HepG2 (cell line): ENCODE measurements around the gene BTG4. TPM values are rescaled to one million over a fixed set of nuclear protein-coding genes. Genes with fewer than 3 reads are reported as not detected.

Experiments
- ATAC-seq: fragments of 200-7000 bp; cut with Tn5 transposase; 3 replicates; pipeline ENCODE4 v1.9.1; 2020; ENCODE audit warnings: mild to moderate bottlenecking, moderate library complexity
- BruUV-seq: library from RNA; stranded (reverse); fragments of 400-500 nt; replicated peaks from 2 replicates; lab custom pipeline; 2021; lab: Mats Ljungman, UMichigan
- CTCF ChIA-PET: fragments of 300-600 bp; formaldehyde crosslinking; extraction: SDS; loops from one replicate; lab custom pipeline; 2021; ENCODE audit warnings: low total read pairs, inconsistent platforms, low intra/inter-chr PET ratio; lab: Yijun Ruan, JAX
- POLR2A ChIA-PET: fragments of 350-600 bp; sonication (Branson Sonifier 250); formaldehyde crosslinking; loops from one replicate; lab custom pipeline; 2020; ENCODE audit warnings: antibody characterized with exemption, inconsistent platforms; lab: Yijun Ruan, JAX
- DNase-seq: peaks from one replicate; pipeline ENCODE4 v3.0.0-alpha.2; 2015; ENCODE audit warnings: low spot score
- FAIRE-seq: peaks from 3 replicates; lab custom pipeline; 2011; peaks lifted over from hg19 to GRCh38; lab: Jason Lieb, UNC
- H2AFZ ChIP-seq: one replicate; pipeline ENCODE4 v1.6.1; 2011; ENCODE audit warnings: low read length, inconsistent platforms
- H3K27ac ChIP-seq: fragments of 300-600 bp; 3 replicates; pipeline ENCODE4 v1.8.0; 2011; ENCODE audit warnings: mixed run types, mild to moderate bottlenecking, mixed read lengths, low read length, inconsistent platforms; ENCODE audit not compliant: insufficient read depth; ENCODE audit errors: extremely low read length
- H3K27me3 ChIP-seq, 2 experiments: fragments of 200-600 bp in 1 of 2; 2 replicates in 1 of 2; 3 replicates in 1 of 2; pipeline versions ENCODE4 v1.6.0 to v1.8.0; 2011; ENCODE audit warnings: low read length in 2 of 2, mild to moderate bottlenecking in 2 of 2, moderate library complexity in 2 of 2, inconsistent platforms in 1 of 2; ENCODE audit not compliant: insufficient read depth in 2 of 2, control insufficient read depth in 1 of 2
- H3K36me3 ChIP-seq, 2 experiments: fragments of 200-600 bp in 1 of 2; replicated peaks in 1 of 2; 2 replicates in 1 of 2; 3 replicates in 1 of 2; pipeline versions ENCODE4 v1.5.1 to v1.8.0; 2011; ENCODE audit warnings: low read length in 2 of 2, inconsistent platforms in 1 of 2; ENCODE audit not compliant: insufficient read depth in 2 of 2, control insufficient read depth in 1 of 2
- H3K4me1 ChIP-seq: 2 replicates; pipeline ENCODE4 v1.5.1; 2012; ENCODE audit warnings: low read length, inconsistent platforms; ENCODE audit not compliant: insufficient read depth
- H3K4me2 ChIP-seq: 2 replicates; pipeline ENCODE4 v1.6.0; 2011; ENCODE audit warnings: low read depth, low read length, inconsistent platforms
- H3K4me3 ChIP-seq, 3 experiments: fragments of 200-600 bp in 1 of 3; sonication (generic), shearing (Covaris generic) in 1 of 3; replicated peaks in 1 of 3; 2 replicates each; pipeline ENCODE4 v1.5.1; 2011 to 2016; ENCODE audit warnings: low read length in 3 of 3, inconsistent platforms in 2 of 3, low read depth in 2 of 3, mild to moderate bottlenecking in 2 of 3, control low read depth in 1 of 3, mixed read lengths in 1 of 3; ENCODE audit not compliant: insufficient read depth in 1 of 3
- H3K79me2 ChIP-seq: one replicate; pipeline ENCODE4 v1.6.1; 2011; ENCODE audit warnings: low read length, inconsistent platforms; ENCODE audit not compliant: insufficient read depth
- H3K9ac ChIP-seq: 2 replicates; pipeline ENCODE4 v1.6.0; 2011; ENCODE audit warnings: mild to moderate bottlenecking, low read depth, low read length, inconsistent platforms; ENCODE audit not compliant: insufficient read depth
- H3K9me3 ChIP-seq: 2 replicates; pipeline ENCODE4 v1.5.1; 2012; ENCODE audit warnings: mild to moderate bottlenecking, low read length
- H4K20me1 ChIP-seq: 2 replicates; pipeline ENCODE4 v1.6.0; 2011; ENCODE audit warnings: inconsistent platforms, mild to moderate bottlenecking, low read length, moderate library complexity; ENCODE audit not compliant: insufficient read depth
- HNRNPL ChIP-seq: fragments of 200-400 bp; formaldehyde crosslinking; IDR thresholded peaks from 2 replicates; pipeline ENCODE4 v1.6.1; 2017; ENCODE audit warnings: mild to moderate bottlenecking, low read depth, low read length
- RELA ChIP-seq: sonication (generic); formaldehyde crosslinking; IDR thresholded peaks from 2 replicates; pipeline ENCODE4 v1.4.0; 2020; ENCODE audit warnings: missing genetic modification reagents
- YEATS4 ChIP-seq: sonication (generic); formaldehyde crosslinking; IDR thresholded peaks from 2 replicates; pipeline ENCODE4 v1.4.0; 2020; ENCODE audit warnings: missing genetic modification reagents, borderline replicate concordance
- ZNF777 ChIP-seq: sonication (generic); formaldehyde crosslinking; IDR thresholded peaks from 2 replicates; pipeline ENCODE4 v1.4.0; 2020; ENCODE audit warnings: missing genetic modification reagents
- WGBS: methylation state at CpG from one replicate; pipeline ENCODE4 v1.1.6; 2017; ENCODE audit warnings: low lambda C conversion rate; 5-methylcytosine and 5-hydroxymethylcytosine counted together
- in situ Hi-C: cut with HindIII; loops from 2 replicates; pipeline ENCODE4 v1.10.0; 2017; ENCODE audit warnings: low pct_unique_long_range_greater_than_20kb; ENCODE audit not compliant: extremely low pct_ligation_motif_present
- intact Hi-C: fragments of 100-400 bp; cut with micrococcal nuclease; formaldehyde crosslinking; loops from one replicate; pipeline ENCODE4 v1.10.0; 2022; ENCODE audit not compliant: unreplicated experiment
- polyA plus RNA-seq, 8 experiments: library from polyadenylated mRNA; depleted of rRNA in 3 of 8; stranded (reverse) in 7 of 8; unstranded in 1 of 8; fragments of >200 nt; fragmentation: Illumina TruSeq in 4 of 8; extraction: Trizol in 4 of 8; gene quantifications; 2 replicates each; pipeline versions ENCODE4 v1.2.1 to v1.2.3, GENCODE V29; 2011 to 2016; ENCODE audit warnings: low read depth in 4 of 8, missing spikeins in 1 of 8, mixed read lengths in 1 of 8; ENCODE audit not compliant: insufficient read depth in 1 of 8
- total RNA-seq, 5 experiments: library from RNA; depleted of rRNA; stranded (reverse); fragments of >200 nt; fragmentation: Illumina TruSeq; extraction: Trizol; gene quantifications; 2 replicates each; pipeline ENCODE4 v1.2.3, GENCODE V29; 2016; ENCODE audit warnings: low read depth in 1 of 5
- TF ChIP-seq, protein P1 (sequence below): sonication (generic); formaldehyde crosslinking; IDR thresholded peaks from 2 replicates; pipeline ENCODE4 v1.4.0; 2020; ENCODE audit warnings: low read depth, mild to moderate bottlenecking, missing genetic modification reagents
- TF ChIP-seq, protein P2 (sequence below): sonication (generic); formaldehyde crosslinking; conservative IDR thresholded peaks from 2 replicates; pipeline ENCODE4 v1.4.0; 2020; ENCODE audit warnings: missing genetic modification reagents

Gene BTG4
- total and polyA plus RNA-seq, 2 of the 13 experiments (the other 11 are each of a cell fraction or from before 2014, with no cell fraction given): not detected

GRCh38 chr11:111449696-111450479 lies 62.3 kb downstream of the BTG4 start:
- DNase-seq: no peak
- intact Hi-C loops: loop anchor here (5.0 to 10.0 kb wide), 5 partner anchors 112 to 1245 kb away; no protein-coding TSS in a partner anchor
- in situ Hi-C loops: loop anchor here (10.0 kb wide), 1 partner anchor 385 kb away; no protein-coding TSS in a partner anchor
- Histone ChIP-seq H3K27me3 (peaks cover 4 to 16% of the 10 kb centered on the region in 2 experiments; a peak in 3 of 5 replicates), H4K20me1 (no peaks in the 10 kb centered on the region), H3K4me3 (no peak overlapping the region)
- TF ChIP-seq, protein P1, sequence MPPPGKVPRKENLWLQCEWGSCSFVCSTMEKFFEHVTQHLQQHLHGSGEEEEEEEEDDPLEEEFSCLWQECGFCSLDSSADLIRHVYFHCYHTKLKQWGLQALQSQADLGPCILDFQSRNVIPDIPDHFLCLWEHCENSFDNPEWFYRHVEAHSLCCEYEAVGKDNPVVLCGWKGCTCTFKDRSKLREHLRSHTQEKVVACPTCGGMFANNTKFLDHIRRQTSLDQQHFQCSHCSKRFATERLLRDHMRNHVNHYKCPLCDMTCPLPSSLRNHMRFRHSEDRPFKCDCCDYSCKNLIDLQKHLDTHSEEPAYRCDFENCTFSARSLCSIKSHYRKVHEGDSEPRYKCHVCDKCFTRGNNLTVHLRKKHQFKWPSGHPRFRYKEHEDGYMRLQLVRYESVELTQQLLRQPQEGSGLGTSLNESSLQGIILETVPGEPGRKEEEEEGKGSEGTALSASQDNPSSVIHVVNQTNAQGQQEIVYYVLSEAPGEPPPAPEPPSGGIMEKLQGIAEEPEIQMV (CRISPR knock-in tag): no peak
- TF ChIP-seq RELA (CRISPR knock-in tag) (no peak), ZNF777 (CRISPR knock-in tag) (no peak), HNRNPL (0 out of 2 replicates have a peak, but pooled peaks have one; percentile 11), YEATS4 (no peak)
- TF ChIP-seq, protein P2, sequence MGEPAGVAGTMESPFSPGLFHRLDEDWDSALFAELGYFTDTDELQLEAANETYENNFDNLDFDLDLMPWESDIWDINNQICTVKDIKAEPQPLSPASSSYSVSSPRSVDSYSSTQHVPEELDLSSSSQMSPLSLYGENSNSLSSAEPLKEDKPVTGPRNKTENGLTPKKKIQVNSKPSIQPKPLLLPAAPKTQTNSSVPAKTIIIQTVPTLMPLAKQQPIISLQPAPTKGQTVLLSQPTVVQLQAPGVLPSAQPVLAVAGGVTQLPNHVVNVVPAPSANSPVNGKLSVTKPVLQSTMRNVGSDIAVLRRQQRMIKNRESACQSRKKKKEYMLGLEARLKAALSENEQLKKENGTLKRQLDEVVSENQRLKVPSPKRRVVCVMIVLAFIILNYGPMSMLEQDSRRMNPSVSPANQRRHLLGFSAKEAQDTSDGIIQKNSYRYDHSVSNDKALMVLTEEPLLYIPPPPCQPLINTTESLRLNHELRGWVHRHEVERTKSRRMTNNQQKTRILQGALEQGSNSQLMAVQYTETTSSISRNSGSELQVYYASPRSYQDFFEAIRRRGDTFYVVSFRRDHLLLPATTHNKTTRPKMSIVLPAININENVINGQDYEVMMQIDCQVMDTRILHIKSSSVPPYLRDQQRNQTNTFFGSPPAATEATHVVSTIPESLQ (CRISPR knock-in tag): no peak
- TF ChIP-seq, all 625 proteins: peak for 1
- ATAC-seq (no peak), FAIRE-seq (no peak)
- no peaks in the 10 kb centered on the region for H3K79me2 ChIP-seq
- H3K27ac ChIP-seq: no peak overlapping the region
- ChIA-PET POLR2A (no interaction called here), CTCF (no interaction called here)
- BruUV-seq: no TSS peak
- H3K9me3 ChIP-seq: no peaks in the 10 kb centered on the region
- H3K9ac ChIP-seq: no peak overlapping the region
- H2AFZ ChIP-seq: no peak overlapping the region
- no peaks in the 10 kb centered on the region for H3K36me3 ChIP-seq
- peak overlapping the region; percentile 19; the same call in 1 of the 2 replicates for H3K4me2 ChIP-seq
- peaks cover 44% of the 10 kb centered on the region for H3K4me1 ChIP-seq
- WGBS: 14% methylated on average over 4 of the region's 4 CpGs
